Parathyroid adenoma (tissue), 2 donors: ENCODE measurements around the gene VSIG10L2.

Experiments used
- H2AFZ ChIP-seq: fragments of 300-600 bp; sonication (generic); one replicate; pipeline ENCODE4 v1.7.0; 2017; ENCODE audit warnings: antibody characterized with exemption, mild to moderate bottlenecking
- H3K27ac ChIP-seq: fragments of 300-600 bp; sonication (generic); one replicate; pipeline ENCODE4 v1.7.0; 2017
- H3K27me3 ChIP-seq: fragments of 300-600 bp; sonication (generic); one replicate; pipeline ENCODE4 v1.7.0; 2017; ENCODE audit warnings: low read length; ENCODE audit not compliant: control insufficient read depth, insufficient read depth
- H3K36me3 ChIP-seq: fragments of 300-600 bp; sonication (generic); one replicate; pipeline ENCODE4 v1.7.0; 2017; ENCODE audit warnings: low read length; ENCODE audit not compliant: control insufficient read depth, insufficient read depth
- H3K4me1 ChIP-seq: fragments of 300-600 bp; sonication (generic); one replicate; pipeline ENCODE4 v1.7.0; 2017; ENCODE audit warnings: control low read depth
- H3K4me2 ChIP-seq: fragments of 300-600 bp; sonication (generic); one replicate; pipeline ENCODE4 v1.7.0; 2017; ENCODE audit warnings: low read length
- H3K4me3 ChIP-seq: fragments of 300-600 bp; sonication (generic); one replicate; pipeline ENCODE4 v1.7.0; 2017; ENCODE audit warnings: low read depth, low read length
- H3K79me2 ChIP-seq: fragments of 300-600 bp; sonication (generic); one replicate; pipeline ENCODE4 v1.7.0; 2017; ENCODE audit warnings: control low read depth
- H3K9ac ChIP-seq: fragments of 300-600 bp; sonication (generic); one replicate; pipeline ENCODE4 v1.7.0; 2017; ENCODE audit warnings: mild to moderate bottlenecking
- H3K9me3 ChIP-seq: fragments of 300-600 bp; sonication (generic); one replicate; pipeline ENCODE4 v1.7.0; 2017; ENCODE audit warnings: low read length; ENCODE audit not compliant: control insufficient read depth
- TF ChIP-seq, protein P1 (sequence below): fragments of 300-600 bp; sonication (generic); IDR thresholded peaks from one replicate; pipeline ENCODE4 v1.7.0; 2017; ENCODE audit warnings: antibody characterized with exemption, mild to moderate bottlenecking
- donor health status: primary hyperparathyroidism.

Gene VSIG10L2

DNA sequence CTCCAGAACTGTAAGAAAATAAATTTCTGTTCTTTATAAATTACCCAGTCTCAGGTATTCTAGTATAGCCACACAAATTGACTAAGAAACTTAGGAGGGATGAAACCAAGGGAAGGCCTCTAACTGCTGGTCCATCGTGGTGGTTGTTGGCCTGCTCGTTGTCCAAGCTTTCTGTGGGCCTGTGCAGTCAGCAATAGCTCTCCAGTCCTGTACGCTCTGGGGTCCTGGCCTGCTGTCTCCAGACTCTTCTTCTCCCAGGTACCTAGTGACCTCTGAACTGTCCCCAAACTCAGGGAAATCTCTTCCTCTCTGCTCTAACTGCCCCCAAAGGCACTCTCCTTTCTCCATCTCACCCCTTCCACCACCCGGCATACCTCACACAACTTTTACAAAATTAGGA, 5.7 kb upstream of the VSIG10L2 start:
- H3K27ac ChIP-seq, result no peak overlapping the region
- no peak overlapping the region for H2AFZ ChIP-seq
- H3K36me3 ChIP-seq, result no peaks in the 10 kb centered on the region
- no peaks in the 10 kb centered on the region for H3K4me1 ChIP-seq
- H3K9me3 ChIP-seq, result no peaks in the 10 kb centered on the region
- H3K9ac ChIP-seq, result no peak overlapping the region
- TF ChIP-seq, protein P1, sequence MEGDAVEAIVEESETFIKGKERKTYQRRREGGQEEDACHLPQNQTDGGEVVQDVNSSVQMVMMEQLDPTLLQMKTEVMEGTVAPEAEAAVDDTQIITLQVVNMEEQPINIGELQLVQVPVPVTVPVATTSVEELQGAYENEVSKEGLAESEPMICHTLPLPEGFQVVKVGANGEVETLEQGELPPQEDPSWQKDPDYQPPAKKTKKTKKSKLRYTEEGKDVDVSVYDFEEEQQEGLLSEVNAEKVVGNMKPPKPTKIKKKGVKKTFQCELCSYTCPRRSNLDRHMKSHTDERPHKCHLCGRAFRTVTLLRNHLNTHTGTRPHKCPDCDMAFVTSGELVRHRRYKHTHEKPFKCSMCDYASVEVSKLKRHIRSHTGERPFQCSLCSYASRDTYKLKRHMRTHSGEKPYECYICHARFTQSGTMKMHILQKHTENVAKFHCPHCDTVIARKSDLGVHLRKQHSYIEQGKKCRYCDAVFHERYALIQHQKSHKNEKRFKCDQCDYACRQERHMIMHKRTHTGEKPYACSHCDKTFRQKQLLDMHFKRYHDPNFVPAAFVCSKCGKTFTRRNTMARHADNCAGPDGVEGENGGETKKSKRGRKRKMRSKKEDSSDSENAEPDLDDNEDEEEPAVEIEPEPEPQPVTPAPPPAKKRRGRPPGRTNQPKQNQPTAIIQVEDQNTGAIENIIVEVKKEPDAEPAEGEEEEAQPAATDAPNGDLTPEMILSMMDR, result no peak
- H3K4me2 ChIP-seq, result no peak overlapping the region
- no peaks in the 10 kb centered on the region for H3K27me3 ChIP-seq
- no peak overlapping the region for H3K4me3 ChIP-seq
- no peaks in the 10 kb centered on the region for H3K79me2 ChIP-seq

GRCh38 chr11:125941267-125941618, 4.6 kb upstream of the VSIG10L2 start:
- Histone ChIP-seq H3K27me3 (no peaks in the 10 kb centered on the region), H3K4me2 (no peak overlapping the region), H3K27ac (no peak overlapping the region), H2AFZ (no peak overlapping the region), H3K79me2 (no peaks in the 10 kb centered on the region), H3K36me3 (no peaks in the 10 kb centered on the region), H3K4me3 (no peak overlapping the region), H3K9me3 (no peaks in the 10 kb centered on the region), H3K9ac (no peak overlapping the region), H3K4me1 (no peaks in the 10 kb centered on the region)
- TF ChIP-seq, protein P1, result no peak

- TF ChIP-seq, protein P1, result peak; percentile 47
- Histone ChIP-seq H3K9me3 (no peaks in the 10 kb centered on the region), H3K4me3 (no peak overlapping the region), H2AFZ (no peak overlapping the region), H3K79me2 (no peaks in the 10 kb centered on the region), H3K27me3 (no peaks in the 10 kb centered on the region), H3K4me2 (no peak overlapping the region), H3K36me3 (no peaks in the 10 kb centered on the region), H3K9ac (no peak overlapping the region), H3K4me1 (no peaks in the 10 kb centered on the region), H3K27ac (no peak overlapping the region)
Measured at GRCh38 chr11:125941619-125942611, 3.9 kb upstream of the VSIG10L2 start.

DNA sequence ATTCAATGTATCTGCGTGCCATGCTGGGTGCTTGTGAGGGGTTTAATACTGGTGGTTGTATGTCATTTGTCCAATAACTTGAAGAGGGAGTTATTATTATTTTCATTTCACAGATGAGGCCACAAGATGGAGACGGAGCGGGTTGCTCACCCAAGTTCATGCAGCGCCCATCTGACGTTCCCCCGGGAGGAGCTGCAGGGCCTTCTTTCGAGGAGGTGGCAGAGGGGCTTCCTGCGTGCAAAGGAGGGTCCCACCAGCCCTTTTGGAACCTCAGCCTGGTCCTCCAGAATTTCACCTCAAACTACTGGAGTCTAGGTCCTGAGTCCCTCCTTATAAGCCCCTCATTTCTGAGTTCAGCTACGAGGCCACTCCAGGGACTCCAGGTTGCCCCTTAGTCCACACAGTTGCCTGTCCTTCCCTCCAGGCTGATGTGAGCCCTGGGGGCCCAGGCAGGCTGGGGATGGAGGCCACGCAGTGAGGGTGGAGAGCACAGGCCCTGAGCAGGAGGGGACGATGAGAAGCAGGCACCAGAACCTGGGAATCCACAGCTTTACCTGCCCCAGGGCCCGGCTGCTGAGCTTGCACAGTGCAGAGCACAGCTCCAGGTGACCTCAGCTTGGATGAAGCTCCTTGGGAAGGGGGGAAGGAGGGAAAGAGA, 2.9 kb upstream of the VSIG10L2 start:
- Histone ChIP-seq H3K4me1 (no peaks in the 10 kb centered on the region), H3K27me3 (no peaks in the 10 kb centered on the region), H3K4me2 (no peak overlapping the region), H3K9ac (no peak overlapping the region), H3K36me3 (no peaks in the 10 kb centered on the region), H3K4me3 (no peak overlapping the region), H3K27ac (no peak overlapping the region), H3K9me3 (no peaks in the 10 kb centered on the region), H3K79me2 (no peaks in the 10 kb centered on the region), H2AFZ (no peak overlapping the region)
- TF ChIP-seq, protein P1, result no peak
